Activated CD8-positive, alpha-beta T cell treated with anti-CD3 and anti-CD28 coated beads for 36 hours (primary cell): ENCODE results near the gene GLYAT. TPM values are rescaled to one million over a fixed set of nuclear protein-coding genes. Genes with fewer than 3 reads are reported as not detected.

Source experiments
- ATAC-seq: fragments of 200-7000 bp; cut with Tn5 transposase; one replicate; pipeline ENCODE4 v1.10.0; 2021; ENCODE audit warnings: mild to moderate bottlenecking, moderate library complexity
- CTCF ChIA-PET: fragments of 350-600 bp; sonication (Branson Sonifier 250); formaldehyde crosslinking; loops from one replicate; lab custom pipeline; 2021; ENCODE audit warnings: antibody characterized with exemption; lab: Charles Lee
- POLR2A ChIA-PET: fragments of 350-600 bp; sonication (Branson Sonifier 250); formaldehyde crosslinking; loops from one replicate; lab custom pipeline; 2021; ENCODE audit warnings: antibody characterized with exemption; lab: Charles Lee
- DNase-seq: peaks from one replicate; pipeline ENCODE4 v3.0.0-alpha.2; 2020
- H3K27ac Mint-ChIP-seq: one replicate; pipeline ENCODE4 v1.8.0; 2021; ENCODE audit warnings: mild to moderate bottlenecking, mixed read lengths
- H3K27me3 Mint-ChIP-seq: one replicate; pipeline ENCODE4 v1.8.0; 2021; ENCODE audit warnings: mixed read lengths
- H3K36me3 Mint-ChIP-seq: one replicate; pipeline ENCODE4 v1.8.0; 2021; ENCODE audit warnings: low read depth, mixed read lengths
- H3K4me1 Mint-ChIP-seq: one replicate; pipeline ENCODE4 v1.8.0; 2021; ENCODE audit warnings: low read depth, mixed read lengths
- H3K4me3 Mint-ChIP-seq: one replicate; pipeline ENCODE4 v1.8.0; 2021; ENCODE audit warnings: mild to moderate bottlenecking, moderate library complexity, mixed read lengths
- H3K9me3 Mint-ChIP-seq: one replicate; pipeline ENCODE4 v1.8.0; 2021; ENCODE audit warnings: mixed read lengths
- intact Hi-C: fragments of 100-400 bp; cut with micrococcal nuclease; formaldehyde crosslinking; loops from one replicate; pipeline ENCODE4 v1.10.0; 2022
- total RNA-seq, 2 experiments: library from RNA; stranded (reverse); gene quantifications; one replicate each; pipeline ENCODE4 v1.2.3, GENCODE V29; 2021
- TF ChIP-seq, protein P1 (sequence below): fragments of 200-600 bp; IDR thresholded peaks from one replicate; pipeline ENCODE4 v1.8.0; 2022; ENCODE audit warnings: antibody characterized with exemption, mild to moderate bottlenecking

Gene GLYAT
- total RNA-seq, 2 experiments from 2014 or later = not detected

DNA sequence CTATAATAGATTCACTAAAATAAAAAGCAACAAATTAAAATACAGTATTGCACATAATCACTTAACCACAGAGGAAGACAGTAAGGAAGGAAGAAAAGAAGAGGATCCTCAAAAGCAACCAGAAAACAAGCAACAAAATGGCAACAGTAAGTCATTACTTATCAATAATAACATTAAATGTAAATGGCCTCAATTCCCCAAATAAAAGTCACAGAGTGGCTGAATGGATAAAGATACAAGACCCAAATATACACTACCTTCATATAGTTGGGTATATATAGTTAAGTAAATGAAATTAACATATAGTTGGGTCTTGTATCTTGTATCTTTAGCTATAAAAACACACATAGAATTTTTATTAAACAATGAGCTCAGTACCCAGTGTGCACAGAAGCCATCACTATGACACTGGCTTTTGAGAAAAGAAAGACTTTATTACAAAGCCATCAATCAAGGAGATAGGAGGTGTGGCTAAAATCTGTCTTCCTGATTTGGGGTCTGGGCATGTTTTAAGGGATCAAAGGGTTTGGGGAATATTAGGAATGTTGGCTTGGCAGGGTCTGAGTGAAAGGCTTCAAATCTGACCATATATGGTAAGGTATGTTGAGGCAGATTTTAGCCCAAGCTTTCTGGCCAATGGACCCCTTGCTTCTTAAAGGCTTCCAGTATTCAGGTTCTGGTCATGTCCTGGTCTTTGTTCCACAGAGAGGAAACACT is 13.4 kb upstream of the GLYAT start:
- H3K27me3 Mint-ChIP-seq = peaks cover 5% of the 10 kb centered on the region
- no peak overlapping the region for H3K4me3 Mint-ChIP-seq
- intact Hi-C loops = no loop called here
- CTCF ChIA-PET = interaction anchor here (0.7 kb wide), 1 partner anchor 313 kb away, joined by 3 read pairs; no protein-coding TSS in a partner anchor
- POLR2A ChIA-PET = no interaction called here
- TF ChIP-seq, protein P1, sequence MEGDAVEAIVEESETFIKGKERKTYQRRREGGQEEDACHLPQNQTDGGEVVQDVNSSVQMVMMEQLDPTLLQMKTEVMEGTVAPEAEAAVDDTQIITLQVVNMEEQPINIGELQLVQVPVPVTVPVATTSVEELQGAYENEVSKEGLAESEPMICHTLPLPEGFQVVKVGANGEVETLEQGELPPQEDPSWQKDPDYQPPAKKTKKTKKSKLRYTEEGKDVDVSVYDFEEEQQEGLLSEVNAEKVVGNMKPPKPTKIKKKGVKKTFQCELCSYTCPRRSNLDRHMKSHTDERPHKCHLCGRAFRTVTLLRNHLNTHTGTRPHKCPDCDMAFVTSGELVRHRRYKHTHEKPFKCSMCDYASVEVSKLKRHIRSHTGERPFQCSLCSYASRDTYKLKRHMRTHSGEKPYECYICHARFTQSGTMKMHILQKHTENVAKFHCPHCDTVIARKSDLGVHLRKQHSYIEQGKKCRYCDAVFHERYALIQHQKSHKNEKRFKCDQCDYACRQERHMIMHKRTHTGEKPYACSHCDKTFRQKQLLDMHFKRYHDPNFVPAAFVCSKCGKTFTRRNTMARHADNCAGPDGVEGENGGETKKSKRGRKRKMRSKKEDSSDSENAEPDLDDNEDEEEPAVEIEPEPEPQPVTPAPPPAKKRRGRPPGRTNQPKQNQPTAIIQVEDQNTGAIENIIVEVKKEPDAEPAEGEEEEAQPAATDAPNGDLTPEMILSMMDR = no peak
- peaks cover 3% of the 10 kb centered on the region for H3K36me3 Mint-ChIP-seq
- no peak for ATAC-seq
- H3K4me1 Mint-ChIP-seq = peaks cover 5% of the 10 kb centered on the region
- no peak overlapping the region for H3K27ac Mint-ChIP-seq
- no peak for DNase-seq
- H3K9me3 Mint-ChIP-seq = peaks cover 15% of the 10 kb centered on the region

DNA sequence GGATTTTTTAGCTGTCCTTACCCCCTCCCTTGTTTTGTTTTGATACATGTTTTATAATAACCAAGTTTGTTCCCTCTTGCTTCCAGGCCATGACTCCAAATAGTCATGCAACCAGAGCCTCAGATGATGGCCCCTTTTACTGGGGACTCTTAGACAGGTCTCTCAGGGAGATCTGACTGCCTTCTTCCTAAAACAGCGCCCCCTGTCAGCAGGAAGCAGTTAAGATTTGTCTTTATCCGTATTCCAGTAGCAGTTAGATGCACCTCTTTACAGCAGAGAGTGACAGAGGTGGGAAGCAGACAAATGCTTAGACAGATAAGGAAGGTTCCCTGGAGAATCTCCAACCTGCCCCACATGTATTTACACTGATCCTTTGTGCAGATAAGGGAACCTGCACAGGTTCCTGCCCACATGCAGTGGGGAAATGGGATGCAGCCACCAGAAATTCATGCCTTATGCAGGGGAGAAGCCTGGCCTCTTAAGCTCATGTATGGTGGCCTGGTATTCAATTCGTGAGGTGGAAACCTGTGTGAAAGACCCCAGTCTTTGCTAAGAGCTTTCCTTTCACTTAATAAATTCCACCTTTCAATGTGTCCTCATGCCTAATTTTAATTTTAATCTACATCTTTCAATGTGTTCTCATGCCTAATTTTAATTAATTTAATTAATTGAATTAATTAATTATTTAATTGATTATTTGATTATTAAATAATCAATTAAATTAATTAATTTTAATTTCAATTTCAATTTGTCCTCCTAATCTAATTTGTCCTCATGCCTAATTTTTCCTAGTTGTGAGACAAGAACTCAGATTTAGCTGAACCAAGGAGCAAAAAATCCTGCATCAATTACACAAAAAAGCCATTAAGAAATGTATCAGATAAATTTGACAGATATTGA is 11.5 kb upstream of the GLYAT start:
- Mint-ChIP-seq H3K27ac (no peak overlapping the region), H3K36me3 (peaks cover 3% of the 10 kb centered on the region), H3K4me3 (no peak overlapping the region), H3K27me3 (no peaks in the 10 kb centered on the region), H3K9me3 (peaks cover 15% of the 10 kb centered on the region), H3K4me1 (peaks cover 5% of the 10 kb centered on the region)
- intact Hi-C loops = no loop called here
- POLR2A ChIA-PET = no interaction called here
- ATAC-seq (no peak), DNase-seq (no peak)
- CTCF ChIA-PET = interaction anchor here (1.0 to 1.2 kb wide), 3 partner anchors 12 to 23 kb away, joined by 3 read pairs; partner anchors contain the start of gene GLYAT
- TF ChIP-seq, protein P1 = peak; percentile 4

DNA sequence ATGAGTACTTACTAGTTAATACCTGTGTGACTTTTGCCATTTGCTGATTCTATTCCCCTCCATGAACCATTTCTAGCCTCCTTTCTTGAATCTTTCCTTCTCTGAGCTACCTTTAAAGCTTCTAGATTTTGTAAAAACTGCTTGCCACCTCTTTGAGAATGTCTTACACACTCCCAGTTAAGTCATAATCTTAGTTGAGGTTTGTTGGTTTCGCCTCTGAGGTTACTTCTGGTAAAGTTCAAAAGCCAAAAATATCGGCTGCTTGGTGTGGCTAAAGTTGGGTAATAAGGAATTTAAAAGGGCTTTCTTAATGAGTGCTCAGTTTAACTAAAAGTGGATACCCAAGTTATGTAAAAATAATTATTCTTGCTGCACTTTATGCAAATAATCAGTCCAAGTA is 10.4 kb upstream of the GLYAT start:
- Mint-ChIP-seq H3K36me3 (peaks cover 3% of the 10 kb centered on the region), H3K4me1 (peaks cover 5% of the 10 kb centered on the region), H3K27ac (no peak overlapping the region), H3K9me3 (peaks cover 15% of the 10 kb centered on the region), H3K4me3 (no peak overlapping the region), H3K27me3 (no peaks in the 10 kb centered on the region)
- ChIA-PET POLR2A (no interaction called here), CTCF (no interaction called here)
- intact Hi-C loops = no loop called here
- DNase-seq = no peak
- ATAC-seq = no peak
- TF ChIP-seq, protein P1 = no peak

DNA sequence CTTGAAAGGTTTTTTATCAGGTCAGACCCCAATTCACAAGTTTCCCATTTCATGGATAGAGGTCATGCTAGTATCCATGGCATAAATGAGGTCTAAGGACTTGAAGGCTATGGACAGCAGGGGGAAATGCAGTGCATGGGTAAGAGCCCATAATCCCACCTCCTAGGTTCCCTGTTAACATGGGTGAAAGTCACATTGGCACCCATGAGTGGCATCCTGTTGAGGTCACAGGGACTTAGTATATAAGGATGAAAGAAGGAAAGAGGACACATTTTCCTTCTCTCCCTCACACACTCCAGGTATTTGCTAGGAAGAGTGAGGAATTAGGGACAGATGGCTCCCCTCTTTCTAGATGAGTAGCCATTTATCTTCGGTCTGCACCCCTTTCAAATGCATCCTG is 9.4 kb upstream of the GLYAT start:
- POLR2A ChIA-PET = no interaction called here
- intact Hi-C loops = no loop called here
- ATAC-seq = no peak
- Mint-ChIP-seq H3K4me1 (peaks cover 5% of the 10 kb centered on the region), H3K27ac (no peak overlapping the region), H3K4me3 (no peak overlapping the region), H3K9me3 (peaks cover 15% of the 10 kb centered on the region), H3K36me3 (peaks cover 3% of the 10 kb centered on the region), H3K27me3 (no peaks in the 10 kb centered on the region)
- TF ChIP-seq, protein P1 = no peak
- CTCF ChIA-PET = no interaction called here
- no peak for DNase-seq

DNA sequence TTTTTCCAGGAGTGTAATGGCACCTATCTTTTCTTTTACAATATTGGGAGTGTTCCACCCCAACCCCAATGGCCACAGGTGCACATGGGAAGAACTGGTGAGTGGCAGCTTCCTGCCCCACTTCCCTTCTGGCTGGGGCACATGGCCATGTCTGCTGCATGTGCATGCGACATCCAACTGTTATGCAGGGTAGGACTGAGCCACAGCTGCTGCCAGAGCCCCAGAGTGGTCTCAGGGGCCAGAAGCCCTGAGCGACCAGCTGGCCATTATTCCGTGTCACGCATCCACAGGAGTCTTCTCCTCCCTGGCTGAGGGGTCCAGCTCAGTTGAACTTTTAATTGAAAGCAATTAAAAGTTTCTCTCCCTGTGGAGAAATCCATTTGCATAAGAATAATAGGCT is 8.7 kb upstream of the GLYAT start:
- POLR2A ChIA-PET = no interaction called here
- intact Hi-C loops = no loop called here
- H3K4me1 Mint-ChIP-seq = peaks cover 5% of the 10 kb centered on the region

More for the DNA sequence above, 8.7 kb upstream of the GLYAT start:
- Mint-ChIP-seq H3K9me3 (peaks cover 15% of the 10 kb centered on the region), H3K27ac (no peak overlapping the region), H3K4me3 (no peak overlapping the region), H3K36me3 (peaks cover 3% of the 10 kb centered on the region), H3K27me3 (no peaks in the 10 kb centered on the region)
- ATAC-seq (no peak), DNase-seq (no peak)
- CTCF ChIA-PET = no interaction called here
- TF ChIP-seq, protein P1 = no peak
